AG04450 (cell line): Measurements from ENCODE around the gene ROCK2. TPM values are rescaled to one million over a fixed set of nuclear protein-coding genes. Genes with fewer than 3 reads are reported as not detected.

ENCODE experiments used
- CTCF ChIA-PET: fragments of 300-600, 350-600 bp; formaldehyde crosslinking; extraction: SDS; loops from one replicate; lab custom pipeline; 2022; ENCODE audit warnings: antibody characterized with exemption, inconsistent platforms; lab: Charles Lee
- POLR2A ChIA-PET: fragments of 350-600 bp; formaldehyde crosslinking; extraction: SDS; loops from one replicate; lab custom pipeline; 2021; ENCODE audit warnings: antibody characterized with exemption, inconsistent platforms; lab: Yijun Ruan, JAX
- DNase-seq: peaks from one replicate; pipeline ENCODE4 v3.0.0-alpha.2; 2011; ENCODE audit warnings: low read depth, low spot score
- H3K27ac ChIP-seq: one replicate; pipeline ENCODE4 v1.5.1; 2012; ENCODE audit warnings: low read depth, low read length, control low read depth
- H3K27me3 ChIP-seq: one replicate; pipeline ENCODE4 v1.6.0; 2012; ENCODE audit warnings: low read length; ENCODE audit not compliant: control insufficient read depth, insufficient read depth
- H3K4me3 ChIP-seq: 2 replicates; pipeline ENCODE4 v1.5.1; 2011; ENCODE audit warnings: mild to moderate bottlenecking, low read depth, low read length, control low read depth
- H3K9me3 ChIP-seq: 2 replicates; pipeline ENCODE4 v1.5.1; 2012; ENCODE audit warnings: low read length; ENCODE audit not compliant: control insufficient read depth, insufficient read depth
- polyA plus RNA-seq: library from polyadenylated mRNA; depleted of rRNA; stranded (reverse); fragments of >200 nt; gene quantifications from 2 replicates; pipeline ENCODE4 v1.2.3, GENCODE V29; 2011
- TF ChIP-seq, protein P1 (sequence below): IDR thresholded peaks from 2 replicates; pipeline ENCODE4 v1.5.1; 2011; ENCODE audit warnings: low read depth, low read length, control low read depth, inconsistent platforms

ROCK2 gene
- polyA plus RNA-seq, 1 experiment = 28.2 TPM

DNA sequence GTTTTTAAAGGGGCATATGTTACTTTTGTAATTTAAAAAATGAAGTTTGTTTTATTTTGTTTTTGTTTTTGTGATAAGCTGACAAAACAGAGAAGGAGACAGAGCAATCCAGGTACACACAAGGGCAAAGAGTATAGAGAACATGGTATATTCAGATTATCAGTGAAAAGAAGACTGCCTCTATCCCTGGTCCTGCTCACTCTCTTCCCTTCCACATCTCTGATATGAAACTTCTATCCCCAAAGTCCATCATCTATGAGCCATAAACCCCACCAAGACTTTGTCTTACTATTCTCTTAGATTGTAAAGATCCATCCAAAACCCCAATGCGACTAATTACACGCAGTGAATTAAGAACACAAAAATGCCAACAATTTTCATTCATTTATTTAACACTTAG, 16.6 kb downstream of the ROCK2 start:
- ChIA-PET POLR2A (no interaction called here), CTCF (interaction anchor here (2.3 kb wide), 1 partner anchor 84 kb away, joined by 6 read pairs; no protein-coding TSS in a partner anchor)
- H3K27ac ChIP-seq = no peak overlapping the region
- no peaks in the 10 kb centered on the region for H3K9me3 ChIP-seq
- no peak overlapping the region for H3K4me3 ChIP-seq
- TF ChIP-seq, protein P1, sequence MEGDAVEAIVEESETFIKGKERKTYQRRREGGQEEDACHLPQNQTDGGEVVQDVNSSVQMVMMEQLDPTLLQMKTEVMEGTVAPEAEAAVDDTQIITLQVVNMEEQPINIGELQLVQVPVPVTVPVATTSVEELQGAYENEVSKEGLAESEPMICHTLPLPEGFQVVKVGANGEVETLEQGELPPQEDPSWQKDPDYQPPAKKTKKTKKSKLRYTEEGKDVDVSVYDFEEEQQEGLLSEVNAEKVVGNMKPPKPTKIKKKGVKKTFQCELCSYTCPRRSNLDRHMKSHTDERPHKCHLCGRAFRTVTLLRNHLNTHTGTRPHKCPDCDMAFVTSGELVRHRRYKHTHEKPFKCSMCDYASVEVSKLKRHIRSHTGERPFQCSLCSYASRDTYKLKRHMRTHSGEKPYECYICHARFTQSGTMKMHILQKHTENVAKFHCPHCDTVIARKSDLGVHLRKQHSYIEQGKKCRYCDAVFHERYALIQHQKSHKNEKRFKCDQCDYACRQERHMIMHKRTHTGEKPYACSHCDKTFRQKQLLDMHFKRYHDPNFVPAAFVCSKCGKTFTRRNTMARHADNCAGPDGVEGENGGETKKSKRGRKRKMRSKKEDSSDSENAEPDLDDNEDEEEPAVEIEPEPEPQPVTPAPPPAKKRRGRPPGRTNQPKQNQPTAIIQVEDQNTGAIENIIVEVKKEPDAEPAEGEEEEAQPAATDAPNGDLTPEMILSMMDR = no peak
- no peaks in the 10 kb centered on the region for H3K27me3 ChIP-seq
- no peak for DNase-seq

DNA sequence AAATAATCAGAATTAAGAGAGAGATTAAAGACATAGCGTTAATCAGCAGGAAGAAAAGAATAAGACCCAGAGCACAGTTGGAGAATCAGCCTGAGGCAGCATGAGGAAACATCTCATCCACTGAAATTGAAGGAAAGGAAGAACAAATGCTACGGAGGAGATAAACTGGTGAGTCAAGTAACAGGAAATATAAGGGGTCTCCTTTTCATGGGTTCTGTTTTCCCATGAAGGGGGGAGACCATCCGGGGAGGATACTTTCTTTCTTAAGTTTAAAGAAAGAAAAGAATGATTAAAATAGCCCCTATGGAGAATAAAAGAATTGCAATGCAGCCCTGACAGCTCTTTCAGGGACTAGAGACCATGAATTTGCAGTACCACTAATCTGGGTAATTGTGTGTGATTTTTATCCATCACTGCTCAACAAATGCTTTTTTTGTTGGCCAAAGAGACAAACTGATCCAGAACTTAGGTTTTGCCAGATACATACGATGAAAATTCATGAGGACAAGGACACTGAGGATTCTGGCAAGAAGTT, 17.7 kb downstream of the ROCK2 start:
- no peaks in the 10 kb centered on the region for H3K27me3 ChIP-seq
- no peak for DNase-seq
- POLR2A ChIA-PET = no interaction called here
- TF ChIP-seq, protein P1 = no peak
- no peak overlapping the region for H3K27ac ChIP-seq
- CTCF ChIA-PET = interaction anchor here (0.6 kb wide), 1 partner anchor 582 kb away, joined by 5 read pairs; no protein-coding TSS in a partner anchor
- H3K9me3 ChIP-seq = no peaks in the 10 kb centered on the region
- H3K4me3 ChIP-seq = no peak overlapping the region

DNA sequence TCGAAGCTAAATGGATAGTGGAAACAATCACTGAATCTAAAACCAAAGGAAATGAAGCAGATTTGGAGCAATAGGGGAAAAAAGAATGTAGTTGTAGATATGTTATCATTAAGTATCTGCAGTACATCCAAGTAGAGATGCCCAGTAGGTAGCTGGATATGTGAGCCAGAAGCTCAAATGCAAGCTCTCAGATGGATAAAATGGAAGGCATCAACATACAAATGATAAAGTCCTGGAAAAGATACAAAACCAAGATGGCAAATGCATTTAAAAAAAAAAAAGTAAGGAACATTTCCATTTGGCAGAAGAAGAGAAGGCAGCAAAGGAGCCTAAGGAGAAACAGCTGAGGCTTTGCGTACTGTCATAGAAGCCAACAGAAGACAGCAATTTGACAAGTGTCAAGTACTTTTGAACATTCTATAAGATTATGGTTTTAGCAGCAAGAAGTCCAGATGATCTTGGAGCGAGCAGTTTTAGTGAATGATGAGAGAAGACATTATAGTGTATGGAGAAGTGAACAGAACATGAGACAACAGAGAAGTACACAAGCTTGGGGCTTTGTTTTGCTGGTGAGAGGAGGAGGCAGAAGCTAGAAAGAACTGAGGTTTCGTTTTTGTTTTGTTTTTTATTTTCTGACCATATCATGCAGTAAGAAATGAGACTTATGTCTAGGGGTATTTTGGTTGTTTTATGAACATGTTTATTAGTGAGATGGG, 18.3 kb downstream of the ROCK2 start:
- ChIA-PET POLR2A (no interaction called here), CTCF (interaction anchor here (1.5 kb wide), 1 partner anchor 85 kb away, joined by 4 read pairs; no protein-coding TSS in a partner anchor)
- Histone ChIP-seq H3K4me3 (no peak overlapping the region), H3K27me3 (no peaks in the 10 kb centered on the region), H3K9me3 (no peaks in the 10 kb centered on the region), H3K27ac (no peak overlapping the region)
- no peak for DNase-seq
- TF ChIP-seq, protein P1 = no peak

DNA sequence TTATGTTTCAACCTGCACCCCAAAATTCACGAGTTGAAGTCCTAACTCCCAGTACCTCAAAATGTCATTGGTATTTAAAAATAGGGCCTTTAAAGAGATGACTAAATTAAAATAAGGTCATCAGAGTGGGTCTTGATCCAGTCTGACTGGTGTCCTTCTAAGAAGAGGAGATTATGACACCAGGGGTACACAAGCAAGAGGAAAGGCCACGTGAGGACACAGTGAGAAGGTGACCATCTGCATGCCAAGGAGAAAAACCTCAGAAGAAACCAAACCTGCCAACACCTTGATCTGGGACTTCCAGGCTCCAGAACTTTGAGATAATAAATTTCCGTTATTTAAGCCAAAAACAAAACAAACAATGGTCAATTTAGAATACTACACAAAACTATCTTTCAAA, 22.6 kb downstream of the ROCK2 start:
- CTCF ChIA-PET = interaction anchor here (1.5 kb wide), 1 partner anchor 190 kb away, joined by 5 read pairs; no protein-coding TSS in a partner anchor
- Histone ChIP-seq H3K27me3 (no peaks in the 10 kb centered on the region), H3K27ac (no peak overlapping the region), H3K4me3 (no peak overlapping the region), H3K9me3 (no peaks in the 10 kb centered on the region)
- TF ChIP-seq, protein P1 = no peak
- DNase-seq = no peak
- POLR2A ChIA-PET = no interaction called here
